Suprapubic skin (tissue), 3 donors: ENCODE results near the gene HDAC1.

ENCODE experiments used
- CTCF ChIP-seq, 2 donors: fragments of 200-600 bp in 1 of 2; fragments of 450-650 bp in 1 of 2; sonication (generic) in 1 of 2; IDR thresholded peaks; one replicate each; pipeline ENCODE4 v1.5.1; 2016 to 2019; ENCODE audit warnings: antibody characterized with exemption in 2 of 2, mild to moderate bottlenecking in 1 of 2, moderate library complexity in 1 of 2
- POLR2A ChIP-seq, 2 donors: fragments of 450-650 bp; IDR thresholded peaks; one replicate each; pipeline ENCODE4 v1.6.1; 2017; ENCODE audit warnings: antibody characterized with exemption in 2 of 2, mild to moderate bottlenecking in 2 of 2, moderate library complexity in 2 of 2

- TF ChIP-seq POLR2A (IDR thresholded peaks at IDR 0.05) (no peak), CTCF (IDR thresholded peaks at IDR 0.05) (peak; percentile 14 to 75)
Observed at GRCh38 chr1:32350785-32351398, 59.0 kb downstream of the HDAC1 start.
